Tibial nerve (tissue), 3 donors: ENCODE data around the gene ELOB.

Source experiments
- POLR2A ChIP-seq, 2 donors: fragments of 450-650 bp; IDR thresholded peaks; one replicate each; pipeline ENCODE4 v1.6.1; 2017; ENCODE audit warnings: antibody characterized with exemption in 2 of 2, mild to moderate bottlenecking in 2 of 2, moderate library complexity in 2 of 2
- TF ChIP-seq, protein P1 (sequence below), 5 experiments: fragments of 200-600 bp in 3 of 5; fragments of 450-650 bp in 2 of 5; sonication (generic) in 3 of 5; IDR thresholded peaks; one replicate each; pipeline ENCODE4 v1.5.1; 2016 to 2019; ENCODE audit warnings: antibody characterized with exemption in 5 of 5, mild to moderate bottlenecking in 3 of 5, moderate library complexity in 2 of 5

DNA sequence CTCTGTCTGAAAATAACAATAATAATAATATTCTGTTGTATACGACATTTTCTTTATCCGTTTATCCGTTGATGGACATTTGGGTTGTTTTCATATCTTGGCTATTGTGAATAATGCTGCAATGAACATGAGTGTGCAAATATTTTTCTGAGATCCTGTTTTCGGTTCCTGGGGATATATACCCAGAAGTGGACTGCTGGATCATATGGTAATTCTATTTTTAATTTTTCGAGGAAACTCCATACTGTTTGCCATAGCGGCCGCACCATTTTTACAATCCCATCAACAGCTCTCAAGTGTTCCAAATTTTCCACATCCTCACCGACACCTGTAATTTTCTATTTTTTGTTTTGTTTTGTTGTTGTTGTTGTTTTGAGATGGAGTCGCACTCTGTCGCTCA is 15.9 kb upstream of the ELOB start:
- TF ChIP-seq, protein P1, sequence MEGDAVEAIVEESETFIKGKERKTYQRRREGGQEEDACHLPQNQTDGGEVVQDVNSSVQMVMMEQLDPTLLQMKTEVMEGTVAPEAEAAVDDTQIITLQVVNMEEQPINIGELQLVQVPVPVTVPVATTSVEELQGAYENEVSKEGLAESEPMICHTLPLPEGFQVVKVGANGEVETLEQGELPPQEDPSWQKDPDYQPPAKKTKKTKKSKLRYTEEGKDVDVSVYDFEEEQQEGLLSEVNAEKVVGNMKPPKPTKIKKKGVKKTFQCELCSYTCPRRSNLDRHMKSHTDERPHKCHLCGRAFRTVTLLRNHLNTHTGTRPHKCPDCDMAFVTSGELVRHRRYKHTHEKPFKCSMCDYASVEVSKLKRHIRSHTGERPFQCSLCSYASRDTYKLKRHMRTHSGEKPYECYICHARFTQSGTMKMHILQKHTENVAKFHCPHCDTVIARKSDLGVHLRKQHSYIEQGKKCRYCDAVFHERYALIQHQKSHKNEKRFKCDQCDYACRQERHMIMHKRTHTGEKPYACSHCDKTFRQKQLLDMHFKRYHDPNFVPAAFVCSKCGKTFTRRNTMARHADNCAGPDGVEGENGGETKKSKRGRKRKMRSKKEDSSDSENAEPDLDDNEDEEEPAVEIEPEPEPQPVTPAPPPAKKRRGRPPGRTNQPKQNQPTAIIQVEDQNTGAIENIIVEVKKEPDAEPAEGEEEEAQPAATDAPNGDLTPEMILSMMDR (IDR thresholded peaks at IDR 0.05), result no peak
- no peak for TF ChIP-seq POLR2A (IDR thresholded peaks at IDR 0.05)
